HepG2 (cell line): ENCODE results near the gene KRT76. TPM values are rescaled to one million over a fixed set of nuclear protein-coding genes. Genes with fewer than 3 reads are reported as not detected.

Experiments
- ATAC-seq: fragments of 200-7000 bp; cut with Tn5 transposase; 3 replicates; pipeline ENCODE4 v1.9.1; 2020; ENCODE audit warnings: mild to moderate bottlenecking, moderate library complexity
- BruUV-seq: library from RNA; stranded (reverse); fragments of 400-500 nt; replicated peaks from 2 replicates; lab custom pipeline; 2021; lab: Mats Ljungman, UMichigan
- CTCF ChIA-PET: fragments of 300-600 bp; formaldehyde crosslinking; extraction: SDS; loops from one replicate; lab custom pipeline; 2021; ENCODE audit warnings: low total read pairs, inconsistent platforms, low intra/inter-chr PET ratio; lab: Yijun Ruan, JAX
- POLR2A ChIA-PET: fragments of 350-600 bp; sonication (Branson Sonifier 250); formaldehyde crosslinking; loops from one replicate; lab custom pipeline; 2020; ENCODE audit warnings: antibody characterized with exemption, inconsistent platforms; lab: Yijun Ruan, JAX
- DNase-seq: peaks from one replicate; pipeline ENCODE4 v3.0.0-alpha.2; 2015; ENCODE audit warnings: low spot score
- FAIRE-seq: peaks from 3 replicates; lab custom pipeline; 2011; peaks lifted over from hg19 to GRCh38; lab: Jason Lieb, UNC
- H2AFZ ChIP-seq: one replicate; pipeline ENCODE4 v1.6.1; 2011; ENCODE audit warnings: low read length, inconsistent platforms
- H3K27ac ChIP-seq: fragments of 300-600 bp; 3 replicates; pipeline ENCODE4 v1.8.0; 2011; ENCODE audit warnings: mixed run types, mild to moderate bottlenecking, mixed read lengths, low read length, inconsistent platforms; ENCODE audit not compliant: insufficient read depth; ENCODE audit errors: extremely low read length
- H3K27me3 ChIP-seq, 2 experiments: fragments of 200-600 bp in 1 of 2; 2 replicates in 1 of 2; 3 replicates in 1 of 2; pipeline versions ENCODE4 v1.6.0 to v1.8.0; 2011; ENCODE audit warnings: low read length in 2 of 2, mild to moderate bottlenecking in 2 of 2, moderate library complexity in 2 of 2, inconsistent platforms in 1 of 2; ENCODE audit not compliant: insufficient read depth in 2 of 2, control insufficient read depth in 1 of 2
- H3K36me3 ChIP-seq, 2 experiments: fragments of 200-600 bp in 1 of 2; replicated peaks in 1 of 2; 2 replicates in 1 of 2; 3 replicates in 1 of 2; pipeline versions ENCODE4 v1.5.1 to v1.8.0; 2011; ENCODE audit warnings: low read length in 2 of 2, inconsistent platforms in 1 of 2; ENCODE audit not compliant: insufficient read depth in 2 of 2, control insufficient read depth in 1 of 2
- H3K4me1 ChIP-seq: 2 replicates; pipeline ENCODE4 v1.5.1; 2012; ENCODE audit warnings: low read length, inconsistent platforms; ENCODE audit not compliant: insufficient read depth
- H3K4me2 ChIP-seq: 2 replicates; pipeline ENCODE4 v1.6.0; 2011; ENCODE audit warnings: low read depth, low read length, inconsistent platforms
- H3K4me3 ChIP-seq, 3 experiments: fragments of 200-600 bp in 1 of 3; sonication (generic), shearing (Covaris generic) in 1 of 3; replicated peaks in 1 of 3; 2 replicates each; pipeline ENCODE4 v1.5.1; 2011 to 2016; ENCODE audit warnings: low read length in 3 of 3, inconsistent platforms in 2 of 3, low read depth in 2 of 3, mild to moderate bottlenecking in 2 of 3, control low read depth in 1 of 3, mixed read lengths in 1 of 3; ENCODE audit not compliant: insufficient read depth in 1 of 3
- H3K79me2 ChIP-seq: one replicate; pipeline ENCODE4 v1.6.1; 2011; ENCODE audit warnings: low read length, inconsistent platforms; ENCODE audit not compliant: insufficient read depth
- H3K9ac ChIP-seq: 2 replicates; pipeline ENCODE4 v1.6.0; 2011; ENCODE audit warnings: mild to moderate bottlenecking, low read depth, low read length, inconsistent platforms; ENCODE audit not compliant: insufficient read depth
- H3K9me3 ChIP-seq: 2 replicates; pipeline ENCODE4 v1.5.1; 2012; ENCODE audit warnings: mild to moderate bottlenecking, low read length
- H4K20me1 ChIP-seq: 2 replicates; pipeline ENCODE4 v1.6.0; 2011; ENCODE audit warnings: inconsistent platforms, mild to moderate bottlenecking, low read length, moderate library complexity; ENCODE audit not compliant: insufficient read depth
- AHR ChIP-seq: IDR thresholded peaks from 2 replicates; pipeline ENCODE4 v1.6.1; 2018; ENCODE audit warnings: missing genetic modification reagents, missing compliant biosample characterization
- CBX1 ChIP-seq: IDR thresholded peaks from one replicate; pipeline ENCODE4 v1.6.1; 2016; ENCODE audit warnings: antibody characterized with exemption, low read depth
- CREB3 ChIP-seq: sonication (generic); formaldehyde crosslinking; IDR thresholded peaks from 2 replicates; pipeline ENCODE4 v1.5.0; 2020; ENCODE audit warnings: missing genetic modification reagents
- CTCF ChIP-seq: sonication (generic); formaldehyde crosslinking; IDR thresholded peaks from 2 replicates; pipeline ENCODE4 v1.5.0; 2020; ENCODE audit warnings: mild to moderate bottlenecking, missing genetic modification reagents, moderate library complexity
- FOXP1 ChIP-seq, 2 experiments: fragments of 450-650 bp in 1 of 2; IDR thresholded peaks; 2 replicates each; pipeline ENCODE4 v1.6.1; 2017 to 2018; ENCODE audit warnings: antibody characterized with exemption in 1 of 2
- HOXD1 ChIP-seq: sonication (generic); formaldehyde crosslinking; IDR thresholded peaks from 2 replicates; pipeline ENCODE4 v1.5.0; 2020; ENCODE audit warnings: missing genetic modification reagents
- JUNB ChIP-seq: sonication (generic); formaldehyde crosslinking; IDR thresholded peaks from 2 replicates; pipeline ENCODE4 v1.8.0; 2022; ENCODE audit warnings: missing genetic modification reagents, mild to moderate bottlenecking, borderline replicate concordance
- NFKBIZ ChIP-seq: IDR thresholded peaks from 2 replicates; pipeline ENCODE4 v1.6.1; 2018; ENCODE audit warnings: missing genetic modification reagents, missing compliant biosample characterization
- PHF8 ChIP-seq: sonication (generic); formaldehyde crosslinking; IDR thresholded peaks from 2 replicates; pipeline ENCODE4 v1.5.0; 2020; ENCODE audit warnings: missing genetic modification reagents
- PLRG1 ChIP-seq: fragments of 450-650 bp; conservative IDR thresholded peaks from 2 replicates; pipeline ENCODE4 v1.6.1; 2016
- PTBP1 ChIP-seq: fragments of 200-400 bp; formaldehyde crosslinking; IDR thresholded peaks from 2 replicates; pipeline ENCODE4 v1.6.1; 2018; ENCODE audit warnings: low read length, low read depth; ENCODE audit not compliant: poor library complexity, severe bottlenecking
- RNF2 ChIP-seq: fragments of 450-650 bp; conservative IDR thresholded peaks from 2 replicates; pipeline ENCODE4 v1.6.1; 2016; ENCODE audit warnings: low read depth
- TEAD3 ChIP-seq: optimal IDR thresholded peaks from 2 replicates; pipeline ENCODE3; 2016; ENCODE audit warnings: borderline replicate concordance
- ZNF33A ChIP-seq: sonication (generic); formaldehyde crosslinking; IDR thresholded peaks from 2 replicates; pipeline ENCODE4 v1.5.1; 2020; ENCODE audit warnings: missing genetic modification reagents, mild to moderate bottlenecking, moderate library complexity, borderline replicate concordance
- ZNF749 ChIP-seq: sonication (generic); formaldehyde crosslinking; IDR thresholded peaks from 2 replicates; pipeline ENCODE4 v1.8.0; 2022; ENCODE audit warnings: mild to moderate bottlenecking, missing genetic modification reagents, moderate library complexity, borderline replicate concordance
- ZSCAN21 ChIP-seq: sonication (generic); formaldehyde crosslinking; IDR thresholded peaks from 2 replicates; pipeline ENCODE4 v1.8.0; 2022; ENCODE audit warnings: mild to moderate bottlenecking, missing genetic modification reagents, moderate library complexity, borderline replicate concordance
- WGBS: methylation state at CpG from one replicate; pipeline ENCODE4 v1.1.6; 2017; ENCODE audit warnings: low lambda C conversion rate; 5-methylcytosine and 5-hydroxymethylcytosine counted together
- in situ Hi-C: cut with HindIII; loops from 2 replicates; pipeline ENCODE4 v1.10.0; 2017; ENCODE audit warnings: low pct_unique_long_range_greater_than_20kb; ENCODE audit not compliant: extremely low pct_ligation_motif_present
- intact Hi-C: fragments of 100-400 bp; cut with micrococcal nuclease; formaldehyde crosslinking; loops from one replicate; pipeline ENCODE4 v1.10.0; 2022; ENCODE audit not compliant: unreplicated experiment
- polyA plus RNA-seq, 8 experiments: library from polyadenylated mRNA; depleted of rRNA in 3 of 8; stranded (reverse) in 7 of 8; unstranded in 1 of 8; fragments of >200 nt; fragmentation: Illumina TruSeq in 4 of 8; extraction: Trizol in 4 of 8; gene quantifications; 2 replicates each; pipeline versions ENCODE4 v1.2.1 to v1.2.3, GENCODE V29; 2011 to 2016; ENCODE audit warnings: low read depth in 4 of 8, missing spikeins in 1 of 8, mixed read lengths in 1 of 8; ENCODE audit not compliant: insufficient read depth in 1 of 8
- total RNA-seq, 5 experiments: library from RNA; depleted of rRNA; stranded (reverse); fragments of >200 nt; fragmentation: Illumina TruSeq; extraction: Trizol; gene quantifications; 2 replicates each; pipeline ENCODE4 v1.2.3, GENCODE V29; 2016; ENCODE audit warnings: low read depth in 1 of 5
- TF ChIP-seq, protein P1 (sequence below): sonication (generic); formaldehyde crosslinking; IDR thresholded peaks from 2 replicates; pipeline ENCODE4 v1.4.0; 2020; ENCODE audit warnings: missing genetic modification reagents, borderline replicate concordance
- TF ChIP-seq, protein P2 (sequence below): fragments of 450-650 bp; IDR thresholded peaks from 2 replicates; pipeline ENCODE4 v1.6.1; 2017
- TF ChIP-seq, protein P3 (sequence below): sonication (generic); formaldehyde crosslinking; IDR thresholded peaks from 2 replicates; pipeline ENCODE4 v1.5.1; 2020; ENCODE audit warnings: mild to moderate bottlenecking, missing genetic modification reagents

The KRT76 gene
- total and polyA plus RNA-seq, 2 of the 13 experiments (the other 11 are each of a cell fraction or from before 2014, with no cell fraction given): not detected

GRCh38 chr12:52805739-52806138 is 28.6 kb upstream of the KRT76 start:
- Histone ChIP-seq H3K4me3 (no peak overlapping the region), H3K4me2 (no peak overlapping the region), H4K20me1 (no peaks in the 10 kb centered on the region), H3K9ac (no peak overlapping the region), H3K27me3 (peaks cover 1 to 18% of the 10 kb centered on the region in 2 experiments; a peak in 4 of 5 replicates), H3K4me1 (no peaks in the 10 kb centered on the region), H3K27ac (no peak overlapping the region), H3K79me2 (no peaks in the 10 kb centered on the region), H2AFZ (no peak overlapping the region), H3K36me3 (no peaks in the 10 kb centered on the region), H3K9me3 (no peaks in the 10 kb centered on the region)
- 10% methylated on average over 3 of the region's 3 CpGs for whole genome bisulfite sequencing
- in situ Hi-C loops (no loop called here), intact Hi-C loops (no loop called here)
- CTCF ChIA-PET: no interaction called here
- ATAC-seq (no peak), DNase-seq (no peak), FAIRE-seq (no peak)
- POLR2A ChIA-PET: no interaction called here
- no TSS peak for BruUV-seq
- TF ChIP-seq AHR (CRISPR knock-in tag) (no peak), JUNB (no peak), PLRG1 (no peak), RNF2 (no peak), TEAD3 (CRISPR knock-in tag) (no peak), CBX1 (no peak), CREB3 (CRISPR knock-in tag) (no peak), ZNF749 (CRISPR knock-in tag) (no peak), PTBP1 (no peak), CTCF (CRISPR knock-in tag) (no peak), PHF8 (CRISPR knock-in tag) (no peak), ZSCAN21 (CRISPR knock-in tag) (no peak), FOXP1 (IDR thresholded peaks at IDR 0.05) (no peak), FOXP1 (CRISPR knock-in tag; IDR thresholded peaks at IDR 0.05) (no peak), NFKBIZ (CRISPR knock-in tag) (no peak), ZNF33A (CRISPR knock-in tag) (no peak), HOXD1 (CRISPR knock-in tag) (no peak)
- TF ChIP-seq, protein P1, sequence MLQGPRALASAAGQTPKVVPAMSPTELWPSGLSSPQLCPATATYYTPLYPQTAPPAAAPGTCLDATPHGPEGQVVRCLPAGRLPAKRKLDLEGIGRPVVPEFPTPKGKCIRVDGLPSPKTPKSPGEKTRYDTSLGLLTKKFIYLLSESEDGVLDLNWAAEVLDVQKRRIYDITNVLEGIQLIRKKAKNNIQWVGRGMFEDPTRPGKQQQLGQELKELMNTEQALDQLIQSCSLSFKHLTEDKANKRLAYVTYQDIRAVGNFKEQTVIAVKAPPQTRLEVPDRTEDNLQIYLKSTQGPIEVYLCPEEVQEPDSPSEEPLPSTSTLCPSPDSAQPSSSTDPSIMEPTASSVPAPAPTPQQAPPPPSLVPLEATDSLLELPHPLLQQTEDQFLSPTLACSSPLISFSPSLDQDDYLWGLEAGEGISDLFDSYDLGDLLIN (CRISPR knock-in tag): no peak
- TF ChIP-seq, protein P2, sequence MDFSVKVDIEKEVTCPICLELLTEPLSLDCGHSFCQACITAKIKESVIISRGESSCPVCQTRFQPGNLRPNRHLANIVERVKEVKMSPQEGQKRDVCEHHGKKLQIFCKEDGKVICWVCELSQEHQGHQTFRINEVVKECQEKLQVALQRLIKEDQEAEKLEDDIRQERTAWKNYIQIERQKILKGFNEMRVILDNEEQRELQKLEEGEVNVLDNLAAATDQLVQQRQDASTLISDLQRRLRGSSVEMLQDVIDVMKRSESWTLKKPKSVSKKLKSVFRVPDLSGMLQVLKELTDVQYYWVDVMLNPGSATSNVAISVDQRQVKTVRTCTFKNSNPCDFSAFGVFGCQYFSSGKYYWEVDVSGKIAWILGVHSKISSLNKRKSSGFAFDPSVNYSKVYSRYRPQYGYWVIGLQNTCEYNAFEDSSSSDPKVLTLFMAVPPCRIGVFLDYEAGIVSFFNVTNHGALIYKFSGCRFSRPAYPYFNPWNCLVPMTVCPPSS: no peak
- TF ChIP-seq, protein P3, sequence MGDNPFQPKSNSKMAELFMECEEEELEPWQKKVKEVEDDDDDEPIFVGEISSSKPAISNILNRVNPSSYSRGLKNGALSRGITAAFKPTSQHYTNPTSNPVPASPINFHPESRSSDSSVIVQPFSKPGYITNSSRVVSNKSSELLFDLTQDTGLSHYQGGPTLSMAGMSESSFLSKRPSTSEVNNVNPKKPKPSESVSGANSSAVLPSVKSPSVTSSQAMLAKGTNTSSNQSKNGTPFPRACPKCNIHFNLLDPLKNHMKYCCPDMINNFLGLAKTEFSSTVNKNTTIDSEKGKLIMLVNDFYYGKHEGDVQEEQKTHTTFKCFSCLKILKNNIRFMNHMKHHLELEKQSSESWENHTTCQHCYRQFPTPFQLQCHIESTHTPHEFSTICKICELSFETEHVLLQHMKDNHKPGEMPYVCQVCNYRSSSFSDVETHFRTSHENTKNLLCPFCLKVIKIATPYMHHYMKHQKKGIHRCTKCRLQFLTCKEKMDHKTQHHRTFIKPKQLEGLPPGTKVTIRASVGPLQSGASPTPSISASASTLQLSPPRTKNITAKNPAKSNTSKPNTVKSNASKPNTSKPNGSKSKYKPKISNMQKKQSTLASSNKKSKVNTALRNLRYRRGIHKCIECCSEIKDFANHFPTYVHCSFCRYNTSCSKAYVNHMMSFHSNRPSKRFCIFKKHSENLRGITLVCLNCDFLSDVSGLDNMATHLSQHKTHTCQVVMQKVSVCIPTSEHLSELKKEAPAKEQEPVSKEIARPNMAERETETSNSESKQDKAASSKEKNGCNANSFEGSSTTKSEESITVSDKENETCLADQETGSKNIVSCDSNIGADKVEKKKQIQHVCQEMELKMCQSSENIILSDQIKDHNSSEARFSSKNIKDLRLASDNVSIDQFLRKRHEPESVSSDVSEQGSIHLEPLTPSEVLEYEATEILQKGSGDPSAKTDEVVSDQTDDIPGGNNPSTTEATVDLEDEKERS (CRISPR knock-in tag): no peak
